BJ (cell line): Measurements from ENCODE around the gene SERF2. TPM values are rescaled to one million over a fixed set of nuclear protein-coding genes. Genes with fewer than 3 reads are reported as not detected.
"Not testable (repeated sequence)": the region's sequence is repeated elsewhere in the genome, so short reads cannot be mapped to it uniquely, and the experiment has no call there.

Source experiments
- CTCF ChIA-PET: fragments of 350-600 bp; formaldehyde crosslinking; extraction: SDS; loops from one replicate; lab custom pipeline; 2021; ENCODE audit warnings: antibody characterized with exemption, inconsistent platforms; lab: Yijun Ruan, JAX
- POLR2A ChIA-PET: fragments of 300-600 bp; sonication (Branson Sonifier 250); formaldehyde crosslinking; extraction: SDS; loops from one replicate; lab custom pipeline; 2021; ENCODE audit warnings: antibody characterized with exemption; lab: Charles Lee
- DNase-seq: peaks from one replicate; pipeline ENCODE4 v3.0.0-alpha.2; 2011; ENCODE audit warnings: low read depth
- H3K27me3 ChIP-seq: 2 replicates; pipeline ENCODE4 v1.6.0; 2011; ENCODE audit warnings: low read length; ENCODE audit not compliant: control insufficient read depth, insufficient read depth
- H3K36me3 ChIP-seq: 2 replicates; pipeline ENCODE4 v1.5.1; 2011; ENCODE audit warnings: low read length; ENCODE audit not compliant: control insufficient read depth, insufficient read depth
- H3K4me3 ChIP-seq: 2 replicates; pipeline ENCODE4 v1.5.1; 2011; ENCODE audit warnings: low read depth, mild to moderate bottlenecking, control low read depth, low read length
- polyA minus RNA-seq: library from RNA; depleted of rRNA, polyadenylated mRNA; stranded (reverse); fragments of >200 nt; gene quantifications from 2 replicates; pipeline ENCODE4 v1.2.3, GENCODE V29; 2011; rRNA and poly(A)+ RNA removed
- polyA plus RNA-seq: library from polyadenylated mRNA; depleted of rRNA; stranded (reverse); fragments of >200 nt; gene quantifications from 2 replicates; pipeline ENCODE4 v1.2.3, GENCODE V29; 2011; rRNA removed
- TF ChIP-seq, protein P1 (sequence below): IDR thresholded peaks from 2 replicates; pipeline ENCODE4 v1.5.1; 2011; ENCODE audit warnings: low read depth, mild to moderate bottlenecking, control low read depth, inconsistent platforms, low read length, moderate library complexity; ENCODE audit not compliant: insufficient read depth

Gene SERF2
- polyA plus RNA-seq (848 and 929 TPM in 2 replicates), polyA minus RNA-seq (367 and 640 TPM in 2 replicates)

DNA sequence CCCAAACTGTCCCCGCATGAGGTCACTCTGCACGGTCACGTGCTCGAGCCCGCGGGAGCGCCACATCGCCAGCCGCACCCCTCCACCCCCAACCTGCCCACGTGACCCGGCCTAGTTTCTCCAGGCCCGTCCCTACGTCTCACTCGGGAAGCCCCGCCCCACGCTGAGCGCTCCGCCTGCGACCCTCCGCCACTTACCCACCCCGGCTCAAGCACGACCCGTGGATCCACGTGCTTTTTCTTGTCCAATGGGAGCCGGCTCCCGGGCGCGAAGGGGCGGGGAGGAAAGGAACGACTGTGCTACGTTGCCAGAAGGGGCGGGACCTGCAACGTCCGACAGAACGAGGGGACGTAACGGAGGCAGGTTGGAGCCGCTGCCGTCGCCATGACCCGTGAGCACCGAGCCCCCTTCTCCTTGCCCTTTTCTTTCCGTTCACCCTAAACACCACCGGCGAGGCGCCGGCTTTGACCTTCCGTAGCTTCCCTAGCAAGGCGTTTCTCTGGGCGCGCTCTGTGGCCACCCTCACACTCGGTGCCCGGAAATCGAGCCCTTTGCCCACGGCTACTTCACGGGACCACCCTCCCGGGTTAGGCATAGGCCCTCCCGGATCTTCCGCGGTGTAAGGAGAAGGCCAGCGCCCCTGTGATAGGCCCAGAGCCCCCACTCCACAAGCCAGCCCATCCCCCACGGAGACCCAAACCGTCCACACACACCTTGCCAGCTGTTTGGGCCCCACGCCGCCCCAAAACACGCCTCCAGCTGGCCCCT lies at the start of gene SERF2:
Gene SERF2, plus strand, starts transcription at position 328 of the 768 bp plus-strand sequence. Its CDS starts 57 bp downstream, at position 385.
- peak within 1 kb of the TSS; percentile 89 for H3K4me3 ChIP-seq
- peaks cover 23% of the 10 kb centered on the region for H3K36me3 ChIP-seq
- ChIA-PET POLR2A (no interaction called here), CTCF (interaction anchor here (1.0 to 2.8 kb wide), 2 partner anchors 8 to 15 kb away, joined by 3 to 11 read pairs; partner anchors contain the start of genes ELL3, HYPK and SERINC4)
- no peaks in the 10 kb centered on the region for H3K27me3 ChIP-seq
- TF ChIP-seq, protein P1, sequence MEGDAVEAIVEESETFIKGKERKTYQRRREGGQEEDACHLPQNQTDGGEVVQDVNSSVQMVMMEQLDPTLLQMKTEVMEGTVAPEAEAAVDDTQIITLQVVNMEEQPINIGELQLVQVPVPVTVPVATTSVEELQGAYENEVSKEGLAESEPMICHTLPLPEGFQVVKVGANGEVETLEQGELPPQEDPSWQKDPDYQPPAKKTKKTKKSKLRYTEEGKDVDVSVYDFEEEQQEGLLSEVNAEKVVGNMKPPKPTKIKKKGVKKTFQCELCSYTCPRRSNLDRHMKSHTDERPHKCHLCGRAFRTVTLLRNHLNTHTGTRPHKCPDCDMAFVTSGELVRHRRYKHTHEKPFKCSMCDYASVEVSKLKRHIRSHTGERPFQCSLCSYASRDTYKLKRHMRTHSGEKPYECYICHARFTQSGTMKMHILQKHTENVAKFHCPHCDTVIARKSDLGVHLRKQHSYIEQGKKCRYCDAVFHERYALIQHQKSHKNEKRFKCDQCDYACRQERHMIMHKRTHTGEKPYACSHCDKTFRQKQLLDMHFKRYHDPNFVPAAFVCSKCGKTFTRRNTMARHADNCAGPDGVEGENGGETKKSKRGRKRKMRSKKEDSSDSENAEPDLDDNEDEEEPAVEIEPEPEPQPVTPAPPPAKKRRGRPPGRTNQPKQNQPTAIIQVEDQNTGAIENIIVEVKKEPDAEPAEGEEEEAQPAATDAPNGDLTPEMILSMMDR: no peak
- DNase-seq: peak; percentile 99

DNA sequence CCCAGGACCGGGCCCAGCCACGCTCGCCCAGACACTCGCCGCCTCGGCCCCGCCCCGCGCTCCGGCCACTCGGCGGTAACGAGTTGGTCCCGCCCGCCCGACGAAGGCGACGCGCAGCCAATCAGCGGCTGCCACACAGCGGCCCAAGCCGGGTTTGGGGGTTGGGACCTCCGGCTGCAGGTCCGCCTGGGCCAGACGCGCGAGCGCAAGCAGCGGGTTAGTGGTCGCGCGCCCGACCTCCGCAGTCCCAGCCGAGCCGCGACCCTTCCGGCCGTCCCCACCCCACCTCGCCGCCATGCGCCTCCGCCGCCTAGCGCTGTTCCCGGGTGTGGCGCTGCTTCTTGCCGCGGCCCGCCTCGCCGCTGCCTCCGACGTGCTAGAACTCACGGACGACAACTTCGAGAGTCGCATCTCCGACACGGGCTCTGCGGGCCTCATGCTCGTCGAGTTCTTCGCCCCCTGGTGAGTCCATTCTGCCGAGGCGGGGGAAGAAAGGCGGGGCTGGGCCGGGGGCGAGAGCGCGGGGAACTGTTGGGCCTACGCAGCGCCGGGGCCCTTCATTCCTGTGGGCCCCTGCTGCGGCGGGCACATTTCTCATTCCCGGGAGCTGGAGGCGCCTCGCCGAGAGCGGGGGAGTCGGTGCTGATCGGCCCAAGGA lies 45.7 kb upstream of the SERF2 start, which contains the start of gene PDIA3:
Gene PDIA3, plus strand, starts transcription at position 194 of the 658 bp plus-strand sequence. Its CDS starts 102 bp downstream, at position 296.
- H3K36me3 ChIP-seq, H3K27me3 ChIP-seq, CTCF ChIA-PET: not testable (repeated sequence)
- POLR2A ChIA-PET: interaction anchor here (1.4 kb wide), 1 partner anchor 30 kb away, joined by 6 read pairs; the partner anchor contains the start of gene ELL3
- peak; percentile 36 for DNase-seq
- peak within 1 kb of the TSS; percentile 87 for H3K4me3 ChIP-seq

DNA sequence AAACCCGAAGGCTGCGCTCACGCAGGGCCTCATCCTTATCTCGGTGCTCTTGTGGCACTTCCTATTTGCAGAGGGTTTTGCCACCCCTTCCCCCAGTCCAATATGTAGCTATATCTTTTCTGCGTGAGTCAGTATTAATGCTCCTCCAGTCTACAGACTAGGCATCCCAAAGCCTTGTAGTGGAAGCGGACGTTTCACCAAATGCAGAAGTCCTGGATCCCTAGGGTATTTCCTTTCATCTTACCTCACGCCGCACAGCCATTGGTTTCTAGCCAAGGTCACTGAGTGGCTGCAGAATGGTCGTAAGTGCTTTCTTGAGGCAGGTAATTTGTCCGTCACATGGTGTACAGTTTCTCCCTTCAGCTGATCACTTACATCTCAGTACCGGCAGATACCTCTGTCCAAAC lies 45.2 kb upstream of the SERF2 start:
- DNase-seq, H3K36me3 ChIP-seq, CTCF ChIA-PET, H3K27me3 ChIP-seq: not testable (repeated sequence)
- peak overlapping the region; percentile 87 for H3K4me3 ChIP-seq
- POLR2A ChIA-PET: interaction anchor here (1.4 kb wide), 1 partner anchor 30 kb away, joined by 6 read pairs; the partner anchor contains the start of gene ELL3

DNA sequence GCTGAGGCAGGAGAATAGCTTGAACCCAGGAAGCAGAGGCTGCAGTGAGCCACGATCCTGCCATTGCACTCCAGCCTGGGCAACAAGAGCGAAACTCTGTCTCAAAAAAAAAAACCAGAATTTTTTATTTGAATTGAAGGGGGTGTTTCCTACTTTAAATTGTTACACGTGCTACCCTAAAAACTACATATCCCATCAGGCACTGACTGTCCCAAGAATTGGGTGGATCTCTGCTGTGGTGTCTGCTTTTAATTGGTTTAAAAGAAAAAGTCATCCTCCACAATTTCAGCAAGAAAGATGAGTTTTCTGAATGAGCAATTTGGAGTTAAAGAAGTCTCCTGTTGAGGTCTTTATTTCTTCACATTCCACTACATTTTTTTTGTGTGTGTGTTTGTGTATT lies 43.7 kb upstream of the SERF2 start:
- Histone ChIP-seq H3K27me3 (no peaks in the 10 kb centered on the region), H3K36me3 (no peaks in the 10 kb centered on the region), H3K4me3 (no peak overlapping the region)
- POLR2A ChIA-PET: no interaction called here
- CTCF ChIA-PET: no interaction called here
- TF ChIP-seq, protein P1: no peak
- no peak for DNase-seq

DNA sequence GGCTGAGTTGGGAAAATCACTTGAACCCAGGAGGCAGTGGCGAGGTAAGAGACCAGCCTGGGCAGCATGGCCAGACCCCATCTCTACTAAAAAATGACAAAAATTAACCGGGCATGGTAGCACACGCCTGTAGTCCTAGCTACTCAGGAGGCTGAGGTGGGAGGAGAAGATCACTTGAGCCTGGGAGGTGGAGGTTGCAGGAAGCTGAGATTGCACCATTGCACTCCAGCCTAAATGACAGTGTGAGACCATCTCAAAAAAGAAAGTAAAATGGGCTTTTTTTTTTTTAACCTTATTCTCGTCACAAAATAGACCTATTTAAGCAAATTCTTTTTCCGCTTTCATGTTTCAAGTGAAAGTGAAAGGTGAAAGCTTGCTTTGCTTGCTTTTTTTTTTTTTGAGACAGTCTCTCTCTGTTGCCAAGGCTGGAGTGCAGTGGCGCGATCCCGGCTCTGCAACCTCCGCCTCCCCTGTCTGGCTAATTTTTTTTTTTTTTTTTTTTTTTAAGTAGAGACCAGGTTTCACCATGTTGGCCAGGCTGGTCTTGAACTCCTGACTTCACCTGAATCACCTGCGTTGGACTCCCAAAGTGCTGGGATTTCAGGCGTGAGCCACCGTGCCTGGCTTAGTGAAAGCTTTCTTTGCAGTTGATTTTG lies 42.3 kb upstream of the SERF2 start:
- TF ChIP-seq, protein P1: no peak
- ChIA-PET CTCF (interaction anchor here (0.6 kb wide), 1 partner anchor 34 kb away, joined by 4 read pairs; no protein-coding TSS in a partner anchor), POLR2A (interaction anchor here (0.7 kb wide), 2 partner anchors 22 to 372 kb away, joined by 4 to 12 read pairs; no protein-coding TSS in a partner anchor)
- Histone ChIP-seq H3K4me3 (no peak overlapping the region), H3K36me3 (no peaks in the 10 kb centered on the region; the same call in 1 of the 2 replicates), H3K27me3 (no peaks in the 10 kb centered on the region)
- no peak for DNase-seq
